GM12878 (cell line): ENCODE measurements around the gene ARHGAP32.

Source experiments
- POLR2AphosphoS5 ChIP-seq: IDR thresholded peaks from 2 replicates; pipeline ENCODE4 v1.6.1; 2011; ENCODE audit warnings: mild to moderate bottlenecking, low read length, inconsistent platforms
- SP1 ChIP-seq: IDR thresholded peaks from one replicate; pipeline ENCODE4 v1.6.1; 2011; ENCODE audit warnings: low read depth, low read length

DNA sequence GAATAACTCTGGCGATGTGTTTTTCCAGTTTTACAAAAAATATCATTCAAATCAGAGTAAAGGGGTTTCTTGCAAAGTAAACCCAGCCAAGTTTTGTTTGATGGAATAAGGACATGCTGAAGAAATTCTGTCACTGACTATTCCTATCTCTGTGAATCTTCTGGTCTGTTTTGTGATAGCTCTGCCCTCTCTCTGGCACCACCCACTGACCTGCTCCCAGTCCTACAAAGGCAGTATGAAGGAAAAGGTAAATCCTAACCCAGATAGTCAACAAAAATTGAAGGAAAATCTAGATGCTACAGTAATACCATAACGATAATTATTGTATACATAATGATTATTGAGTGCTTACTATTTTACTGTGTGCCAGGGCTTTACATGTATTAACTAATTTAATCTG, 173.1 kb downstream of the ARHGAP32 start:
- TF ChIP-seq POLR2AphosphoS5: no peak
- TF ChIP-seq SP1: no peak
